A549 (cell line): Measurements from ENCODE around the gene AKIRIN2. TPM values are rescaled to one million over a fixed set of nuclear protein-coding genes. Genes with fewer than 3 reads are reported as not detected.
"Not testable (repeated sequence)": the region's sequence is repeated elsewhere in the genome, so short reads cannot be mapped to it uniquely, and the experiment has no call there.

Experiments
- ATAC-seq, 2 experiments: fragments of 200-7000 bp in 1 of 2; fragments of >200 bp in 1 of 2; cut with Nextera tagmentation in 1 of 2; cut with Tn5 transposase in 1 of 2; 3 replicates each; pipeline versions ENCODE4 v1.8.0 to v1.9.1; 2018 to 2020; ENCODE audit warnings: mild to moderate bottlenecking in 1 of 2, moderate library complexity in 1 of 2
- CTCF ChIA-PET: fragments of 300-600 bp; sonication (Branson Sonifier 250); formaldehyde crosslinking; extraction: SDS; loops from one replicate; lab custom pipeline; 2021; ENCODE audit warnings: antibody characterized with exemption, inconsistent platforms; lab: Yijun Ruan, JAX
- POLR2A ChIA-PET: fragments of 350-600 bp; formaldehyde crosslinking; extraction: SDS; loops from one replicate; lab custom pipeline; 2021; ENCODE audit warnings: antibody characterized with exemption, inconsistent platforms; lab: Yijun Ruan, JAX
- DNase-seq, 2 experiments: peaks; one replicate each; pipeline versions ENCODE4 v3.0.0 to v3.0.0-alpha.2; 2011 to 2016; ENCODE audit warnings: low read depth in 1 of 2, low spot score in 1 of 2
- FAIRE-seq: peaks from 2 replicates; lab custom pipeline; 2011; peaks lifted over from hg19 to GRCh38; lab: Jason Lieb, UNC
- H3K27ac ChIP-seq, 2 experiments: fragments of >200 bp; sonication (Bioruptor Twin); formaldehyde crosslinking; 3 replicates each; pipeline ENCODE4 v1.5.1; 2016 to 2017
- H3K4me1 ChIP-seq: fragments of >200 bp; sonication (Bioruptor Twin); formaldehyde crosslinking; 3 replicates; pipeline ENCODE4 v1.6.1; 2016
- H3K4me2 ChIP-seq: fragments of >200 bp; sonication (Bioruptor Twin); formaldehyde crosslinking; 3 replicates; pipeline ENCODE4 v1.6.1; 2016
- H3K4me3 ChIP-seq: fragments of >200 bp; sonication (Bioruptor Twin); formaldehyde crosslinking; 3 replicates; pipeline ENCODE4 v1.5.1; 2016
- H3K9me3 ChIP-seq: fragments of >200 bp; sonication (Bioruptor Twin); formaldehyde crosslinking; 3 replicates; pipeline ENCODE4 v1.6.1; 2016
- BHLHE40 ChIP-seq: IDR thresholded peaks from 2 replicates; pipeline ENCODE4 v1.6.1; 2012; ENCODE audit warnings: low read depth, low read length, inconsistent platforms
- CEBPB ChIP-seq, 2 experiments: fragments of >200 bp in 1 of 2; sonication (Bioruptor Twin) in 1 of 2; formaldehyde crosslinking in 1 of 2; IDR thresholded peaks; 2 replicates each; pipeline ENCODE4 v1.6.1; 2012 to 2016
- CHD4 ChIP-seq: fragments of 200-600 bp; sonication (generic); IDR thresholded peaks from 2 replicates; pipeline ENCODE4 v1.6.1; 2016; ENCODE audit warnings: antibody characterized with exemption, mild to moderate bottlenecking, borderline replicate concordance
- EP300 ChIP-seq, 2 experiments: fragments of >200 bp; sonication (Bioruptor Twin); formaldehyde crosslinking; IDR thresholded peaks; 2 replicates in 1 of 2; 3 replicates in 1 of 2; pipeline ENCODE4 v1.6.1; 2016 to 2017
- FOSB ChIP-seq: fragments of 250-450 bp; sonication (Bioruptor Pico); IDR thresholded peaks from 2 replicates; pipeline ENCODE4 v1.5.0; 2020; ENCODE audit warnings: mild to moderate bottlenecking, moderate library complexity
- FOSL2 ChIP-seq, 2 experiments: fragments of 450-650 bp in 1 of 2; fragments of >200 bp in 1 of 2; sonication (Bioruptor Twin) in 1 of 2; formaldehyde crosslinking; IDR thresholded peaks; 2 replicates each; pipeline versions ENCODE4 v1.5.0 to v1.6.1; 2016 to 2020; ENCODE audit warnings: mild to moderate bottlenecking in 1 of 2, moderate library complexity in 1 of 2
- FOXS1 ChIP-seq: fragments of 250-450 bp; sonication (Bioruptor Pico); IDR thresholded peaks from 2 replicates; pipeline ENCODE4 v1.5.0; 2020; ENCODE audit warnings: mild to moderate bottlenecking, moderate library complexity
- HDAC2 ChIP-seq: fragments of 200-600 bp; sonication (generic); IDR thresholded peaks from 2 replicates; pipeline ENCODE4 v1.6.1; 2016
- JUN ChIP-seq, 2 experiments: fragments of >200 bp; sonication (Bioruptor Twin); formaldehyde crosslinking; IDR thresholded peaks; 2 replicates in 1 of 2; 3 replicates in 1 of 2; pipeline ENCODE4 v1.6.1; 2016 to 2017
- JUNB ChIP-seq: fragments of >200 bp; sonication (Bioruptor Twin); formaldehyde crosslinking; IDR thresholded peaks from 2 replicates; pipeline ENCODE4 v1.6.1; 2016
- KDM1A ChIP-seq: fragments of 200-600 bp; sonication (generic); IDR thresholded peaks from 2 replicates; pipeline ENCODE4 v1.6.1; 2016; ENCODE audit warnings: low read depth, mild to moderate bottlenecking
- MYC ChIP-seq: IDR thresholded peaks from 2 replicates; pipeline ENCODE4 v1.6.1; 2012; ENCODE audit warnings: mild to moderate bottlenecking, inconsistent platforms, low read length, improper control_type of control experiment, borderline replicate concordance
- NFE2L2 ChIP-seq: fragments of 150-350 bp; conservative IDR thresholded peaks from 2 replicates; pipeline ENCODE4 v1.6.1; 2014; ENCODE audit warnings: low read length
- NPAS2 ChIP-seq: fragments of 250-450 bp; sonication (Bioruptor Pico); IDR thresholded peaks from 2 replicates; pipeline ENCODE4 v1.8.0; 2022; ENCODE audit warnings: mild to moderate bottlenecking, moderate library complexity, borderline replicate concordance
- PBX3 ChIP-seq: IDR thresholded peaks from 2 replicates; pipeline ENCODE4 v1.6.1; 2012
- POLR2A ChIP-seq: IDR thresholded peaks from 2 replicates; pipeline ENCODE4 v1.6.1; 2012; ENCODE audit warnings: mild to moderate bottlenecking, low read length
- POLR2AphosphoS2 ChIP-seq: conservative IDR thresholded peaks from 2 replicates; pipeline ENCODE4 v1.6.1; 2012; ENCODE audit warnings: low read length, improper control_type of control experiment, inconsistent platforms
- RARB ChIP-seq: fragments of 250-450 bp; sonication (Bioruptor Pico); IDR thresholded peaks from 2 replicates; pipeline ENCODE4 v1.8.0; 2021; ENCODE audit warnings: mild to moderate bottlenecking, moderate library complexity
- RCOR1 ChIP-seq: fragments of 150-350 bp; IDR thresholded peaks from 2 replicates; pipeline ENCODE4 v1.6.1; 2014; ENCODE audit warnings: antibody characterized with exemption, low read length, low read depth
- RFX5 ChIP-seq: fragments of 450-650 bp; IDR thresholded peaks from 2 replicates; pipeline ENCODE4 v1.7.1; 2014; ENCODE audit warnings: antibody characterized with exemption, mild to moderate bottlenecking, moderate library complexity
- SMC3 ChIP-seq: fragments of >200 bp; sonication (Bioruptor Twin); formaldehyde crosslinking; IDR thresholded peaks from 3 replicates; pipeline ENCODE4 v1.6.1; 2018; ENCODE audit warnings: inconsistent platforms
- USF2 ChIP-seq: fragments of 450-650 bp; IDR thresholded peaks from 2 replicates; pipeline ENCODE4 v1.6.1; 2014; ENCODE audit warnings: antibody characterized with exemption
- ZNF302 ChIP-seq: fragments of 250-450 bp; sonication (Bioruptor Pico); IDR thresholded peaks from 2 replicates; pipeline ENCODE4 v1.9.0; 2021; ENCODE audit warnings: inconsistent platforms, mild to moderate bottlenecking, moderate library complexity
- WGBS: methylation state at CpG from one replicate; pipeline ENCODE4 v1.1.6; 2017; ENCODE audit errors: missing lambda C conversion rate; 5-methylcytosine and 5-hydroxymethylcytosine counted together
- polyA plus RNA-seq, 4 experiments: library from polyadenylated mRNA; depleted of rRNA in 3 of 4; stranded (reverse); fragments of >200 nt; fragmentation: RNase III in 1 of 4; extraction: RNeasy Plus Mini Kit Qiagen cat#74134 plus additional on column Dnase treatment in 1 of 4; gene quantifications; 2 replicates in 3 of 4; 3 replicates in 1 of 4; pipeline ENCODE4 v1.2.3, GENCODE V29; 2011 to 2017
- TF ChIP-seq, protein P1 (sequence below): fragments of 200-600 bp; sonication (generic); IDR thresholded peaks from 2 replicates; pipeline ENCODE4 v1.6.1; 2016; ENCODE audit warnings: antibody characterized with exemption, mild to moderate bottlenecking, moderate library complexity
- TF ChIP-seq, protein P2 (sequence below): fragments of 150-350 bp; IDR thresholded peaks from 2 replicates; pipeline ENCODE4 v1.6.1; 2014; ENCODE audit warnings: low read depth, mild to moderate bottlenecking, low read length
- TF ChIP-seq, protein P3 (sequence below): fragments of >200 bp; sonication (Bioruptor Twin); formaldehyde crosslinking; IDR thresholded peaks from 3 replicates; pipeline ENCODE4 v1.5.1; 2016

AKIRIN2 gene
- polyA plus RNA-seq, 2 of the 4 experiments (the other 2 are of a cell fraction): 23.7 to 40.1 TPM

DNA sequence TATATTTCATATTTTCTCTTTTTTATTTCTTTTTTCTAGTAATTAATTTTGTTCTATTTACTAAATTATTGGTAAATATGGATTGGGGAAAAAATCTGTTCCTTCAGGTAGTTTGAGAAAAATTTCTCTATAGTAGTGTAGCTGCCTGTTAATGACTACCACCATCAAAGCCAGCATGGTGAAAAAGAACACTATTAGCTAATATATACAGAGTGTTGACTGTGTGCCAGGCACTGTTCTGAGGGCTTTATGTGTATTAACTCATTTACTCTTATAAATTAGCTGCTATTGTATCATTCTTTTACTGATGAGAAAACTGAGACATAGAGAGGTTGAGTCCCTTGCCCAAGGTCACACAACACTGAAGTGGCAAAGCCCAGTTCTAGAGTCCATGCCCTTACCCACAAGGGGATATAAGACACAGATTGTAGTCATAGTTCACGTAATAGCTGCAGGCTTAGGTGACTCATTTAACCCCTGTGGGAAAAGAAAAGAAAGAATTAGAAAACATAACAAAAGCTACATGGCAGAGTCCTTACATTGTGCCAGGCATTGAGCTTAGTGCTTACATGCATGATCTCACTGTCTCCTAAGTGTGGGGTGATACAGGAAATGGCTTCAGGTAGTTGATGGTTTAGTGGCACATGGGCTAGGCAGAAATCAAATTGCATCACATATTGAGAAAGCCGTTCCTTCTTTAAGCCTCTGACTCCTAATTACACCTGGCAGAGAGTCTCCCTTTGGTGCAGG lies 12.2 kb upstream of the AKIRIN2 start (continued):
- TF ChIP-seq, protein P1, sequence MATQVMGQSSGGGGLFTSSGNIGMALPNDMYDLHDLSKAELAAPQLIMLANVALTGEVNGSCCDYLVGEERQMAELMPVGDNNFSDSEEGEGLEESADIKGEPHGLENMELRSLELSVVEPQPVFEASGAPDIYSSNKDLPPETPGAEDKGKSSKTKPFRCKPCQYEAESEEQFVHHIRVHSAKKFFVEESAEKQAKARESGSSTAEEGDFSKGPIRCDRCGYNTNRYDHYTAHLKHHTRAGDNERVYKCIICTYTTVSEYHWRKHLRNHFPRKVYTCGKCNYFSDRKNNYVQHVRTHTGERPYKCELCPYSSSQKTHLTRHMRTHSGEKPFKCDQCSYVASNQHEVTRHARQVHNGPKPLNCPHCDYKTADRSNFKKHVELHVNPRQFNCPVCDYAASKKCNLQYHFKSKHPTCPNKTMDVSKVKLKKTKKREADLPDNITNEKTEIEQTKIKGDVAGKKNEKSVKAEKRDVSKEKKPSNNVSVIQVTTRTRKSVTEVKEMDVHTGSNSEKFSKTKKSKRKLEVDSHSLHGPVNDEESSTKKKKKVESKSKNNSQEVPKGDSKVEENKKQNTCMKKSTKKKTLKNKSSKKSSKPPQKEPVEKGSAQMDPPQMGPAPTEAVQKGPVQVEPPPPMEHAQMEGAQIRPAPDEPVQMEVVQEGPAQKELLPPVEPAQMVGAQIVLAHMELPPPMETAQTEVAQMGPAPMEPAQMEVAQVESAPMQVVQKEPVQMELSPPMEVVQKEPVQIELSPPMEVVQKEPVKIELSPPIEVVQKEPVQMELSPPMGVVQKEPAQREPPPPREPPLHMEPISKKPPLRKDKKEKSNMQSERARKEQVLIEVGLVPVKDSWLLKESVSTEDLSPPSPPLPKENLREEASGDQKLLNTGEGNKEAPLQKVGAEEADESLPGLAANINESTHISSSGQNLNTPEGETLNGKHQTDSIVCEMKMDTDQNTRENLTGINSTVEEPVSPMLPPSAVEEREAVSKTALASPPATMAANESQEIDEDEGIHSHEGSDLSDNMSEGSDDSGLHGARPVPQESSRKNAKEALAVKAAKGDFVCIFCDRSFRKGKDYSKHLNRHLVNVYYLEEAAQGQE: no peak
- TF ChIP-seq ZNF302 (CRISPR knock-in tag) (no peak), POLR2A (no peak), JUN (IDR thresholded peaks at IDR 0.05) (no peak), RARB (CRISPR knock-in tag) (no peak), KDM1A (no peak), SMC3 (no peak), HDAC2 (no peak), FOSL2 (IDR thresholded peaks at IDR 0.05) (no peak), FOSL2 (CRISPR knock-in tag; IDR thresholded peaks at IDR 0.05) (peak; percentile 77), RFX5 (no peak), RCOR1 (no peak), NFE2L2 (no peak), CHD4 (no peak), USF2 (no peak), FOXS1 (CRISPR knock-in tag) (no peak), NPAS2 (CRISPR knock-in tag) (no peak), MYC (no peak)
- TF ChIP-seq, protein P2, sequence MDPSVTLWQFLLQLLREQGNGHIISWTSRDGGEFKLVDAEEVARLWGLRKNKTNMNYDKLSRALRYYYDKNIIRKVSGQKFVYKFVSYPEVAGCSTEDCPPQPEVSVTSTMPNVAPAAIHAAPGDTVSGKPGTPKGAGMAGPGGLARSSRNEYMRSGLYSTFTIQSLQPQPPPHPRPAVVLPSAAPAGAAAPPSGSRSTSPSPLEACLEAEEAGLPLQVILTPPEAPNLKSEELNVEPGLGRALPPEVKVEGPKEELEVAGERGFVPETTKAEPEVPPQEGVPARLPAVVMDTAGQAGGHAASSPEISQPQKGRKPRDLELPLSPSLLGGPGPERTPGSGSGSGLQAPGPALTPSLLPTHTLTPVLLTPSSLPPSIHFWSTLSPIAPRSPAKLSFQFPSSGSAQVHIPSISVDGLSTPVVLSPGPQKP: no peak

DNA sequence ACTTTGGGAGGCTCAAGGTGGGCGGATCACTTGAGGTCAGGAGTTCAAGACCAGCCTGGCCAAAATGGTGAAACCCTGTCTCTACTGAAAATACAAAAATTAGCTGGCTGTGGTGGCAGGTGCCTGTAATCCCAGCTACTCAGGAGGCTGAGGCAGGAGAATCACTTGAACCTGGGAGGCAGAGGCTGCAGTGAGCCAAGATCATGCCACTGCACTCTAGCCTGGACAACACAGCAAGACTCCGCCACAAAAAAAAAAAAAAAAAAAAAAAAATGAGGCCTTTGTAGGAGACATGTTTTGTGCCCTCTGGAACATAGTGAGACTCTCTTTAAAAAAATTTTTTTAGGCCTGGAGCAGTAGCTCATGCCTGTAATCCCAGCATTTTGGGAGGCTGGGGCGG lies 10.7 kb upstream of the AKIRIN2 start:
- H3K9me3 ChIP-seq, H3K4me2 ChIP-seq, CTCF ChIA-PET, ATAC-seq, H3K4me3 ChIP-seq, POLR2A ChIA-PET, FAIRE-seq, DNase-seq: not testable (repeated sequence)
- WGBS: 73% methylated on average over 3 of the region's 3 CpGs
- Histone ChIP-seq H3K27ac (peak overlapping the region in 1 of 2 experiments; percentile 80; a peak in 3 of 6 replicates), H3K4me1 (peaks cover 26% of the 10 kb centered on the region)

DNA sequence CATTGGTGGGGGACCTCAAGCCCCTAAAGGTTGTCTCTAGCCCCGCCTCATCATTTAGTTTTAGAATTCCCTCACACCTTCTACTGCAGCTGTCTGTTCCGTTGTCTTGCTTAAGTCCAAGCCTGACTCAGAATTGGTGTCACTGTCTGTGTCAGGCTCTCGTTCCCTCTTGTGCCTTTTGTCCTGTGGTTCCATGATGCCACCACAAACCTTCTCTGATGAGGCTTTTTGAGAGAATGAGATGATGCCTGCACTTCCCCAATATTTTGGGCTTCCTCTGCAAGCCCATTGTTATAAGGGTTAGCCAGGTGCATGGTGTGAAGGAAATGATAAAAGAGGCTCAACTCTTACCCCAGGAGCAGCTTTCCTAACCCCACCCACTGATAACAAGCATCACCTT lies 8.1 kb upstream of the AKIRIN2 start:
- CTCF ChIA-PET: no interaction called here
- Histone ChIP-seq H3K27ac (peak overlapping the region in 1 of 2 experiments; percentile 32; a peak in 2 of 6 replicates), H3K4me2 (no peak overlapping the region), H3K4me3 (no peak overlapping the region), H3K4me1 (peaks cover 45% of the 10 kb centered on the region), H3K9me3 (no peaks in the 10 kb centered on the region)
- ATAC-seq (no peak), FAIRE-seq (no peak), DNase-seq (no peak)
- POLR2A ChIA-PET: no interaction called here
- WGBS: 86% methylated on average over 3 of the region's 3 CpGs
- TF ChIP-seq POLR2AphosphoS2 (no peak), CEBPB (IDR thresholded peaks at IDR 0.05) (no peak), NPAS2 (CRISPR knock-in tag) (no peak), BHLHE40 (no peak), FOSL2 (IDR thresholded peaks at IDR 0.05) (no peak), FOSL2 (CRISPR knock-in tag; IDR thresholded peaks at IDR 0.05) (no peak), EP300 (IDR thresholded peaks at IDR 0.05) (no peak), SMC3 (no peak), FOSB (CRISPR knock-in tag) (no peak), PBX3 (no peak), JUNB (no peak)
- TF ChIP-seq, protein P2: no peak
- TF ChIP-seq, protein P3, sequence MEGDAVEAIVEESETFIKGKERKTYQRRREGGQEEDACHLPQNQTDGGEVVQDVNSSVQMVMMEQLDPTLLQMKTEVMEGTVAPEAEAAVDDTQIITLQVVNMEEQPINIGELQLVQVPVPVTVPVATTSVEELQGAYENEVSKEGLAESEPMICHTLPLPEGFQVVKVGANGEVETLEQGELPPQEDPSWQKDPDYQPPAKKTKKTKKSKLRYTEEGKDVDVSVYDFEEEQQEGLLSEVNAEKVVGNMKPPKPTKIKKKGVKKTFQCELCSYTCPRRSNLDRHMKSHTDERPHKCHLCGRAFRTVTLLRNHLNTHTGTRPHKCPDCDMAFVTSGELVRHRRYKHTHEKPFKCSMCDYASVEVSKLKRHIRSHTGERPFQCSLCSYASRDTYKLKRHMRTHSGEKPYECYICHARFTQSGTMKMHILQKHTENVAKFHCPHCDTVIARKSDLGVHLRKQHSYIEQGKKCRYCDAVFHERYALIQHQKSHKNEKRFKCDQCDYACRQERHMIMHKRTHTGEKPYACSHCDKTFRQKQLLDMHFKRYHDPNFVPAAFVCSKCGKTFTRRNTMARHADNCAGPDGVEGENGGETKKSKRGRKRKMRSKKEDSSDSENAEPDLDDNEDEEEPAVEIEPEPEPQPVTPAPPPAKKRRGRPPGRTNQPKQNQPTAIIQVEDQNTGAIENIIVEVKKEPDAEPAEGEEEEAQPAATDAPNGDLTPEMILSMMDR: no peak
